Stimulated activated CD8-positive, alpha-beta memory T cell treated with anti-CD3 and anti-CD28 coated beads, Interleukin-7, amount 100 ng/mL, for 4 hours (primary cell): Measurements from ENCODE around the gene KLHL2.
"Not testable (repeated sequence)": the region's sequence is repeated elsewhere in the genome, so short reads cannot be mapped to it uniquely, and the experiment has no call there.

ENCODE experiments used
- DNase-seq, 2 donors: peaks; one replicate each; pipeline ENCODE4 v3.0.0-alpha.2; 2020; ENCODE audit warnings: low read depth in 2 of 2

KLHL2 gene

DNA sequence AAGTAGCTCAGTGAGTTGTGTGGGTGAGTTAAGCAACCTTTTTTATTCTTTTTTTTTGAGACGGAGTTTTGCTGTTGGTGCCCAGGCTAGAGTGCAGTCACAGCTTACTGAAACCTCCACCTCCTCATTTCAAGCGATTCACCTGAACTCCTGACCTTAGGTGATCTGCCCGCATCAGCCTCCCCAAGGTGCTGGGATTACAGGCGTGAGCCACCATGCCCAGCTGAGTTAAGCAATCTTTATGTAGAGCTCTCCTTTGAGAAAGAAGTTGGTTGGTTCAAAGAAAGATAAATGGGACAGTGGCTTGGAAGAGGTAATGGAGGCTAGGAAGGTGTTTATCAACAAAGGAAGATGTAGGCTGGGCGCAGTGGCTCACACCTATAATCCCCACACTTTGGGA lies 123.3 kb downstream of the KLHL2 start:
- DNase-seq, result no peak

DNA sequence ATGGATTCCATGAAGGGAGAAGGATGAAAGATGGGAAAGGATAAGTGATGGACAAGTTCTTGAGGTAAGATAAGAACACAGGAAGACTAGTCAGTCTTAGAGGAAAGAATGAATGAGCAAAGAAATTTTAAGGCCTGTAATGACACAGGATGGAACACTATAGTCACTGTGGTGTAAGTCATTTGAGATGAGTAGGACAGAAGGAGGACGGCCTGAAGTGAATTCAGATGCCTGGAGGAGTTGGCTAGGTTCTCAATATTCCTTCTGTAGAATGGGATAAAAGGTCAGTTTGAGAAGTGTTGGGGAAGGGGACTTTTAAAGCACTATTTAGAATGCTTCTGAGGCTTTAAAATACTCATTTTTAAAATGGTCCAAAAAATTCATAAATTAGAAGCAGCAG lies 124.0 kb downstream of the KLHL2 start:
- DNase-seq, result no peak

DNA sequence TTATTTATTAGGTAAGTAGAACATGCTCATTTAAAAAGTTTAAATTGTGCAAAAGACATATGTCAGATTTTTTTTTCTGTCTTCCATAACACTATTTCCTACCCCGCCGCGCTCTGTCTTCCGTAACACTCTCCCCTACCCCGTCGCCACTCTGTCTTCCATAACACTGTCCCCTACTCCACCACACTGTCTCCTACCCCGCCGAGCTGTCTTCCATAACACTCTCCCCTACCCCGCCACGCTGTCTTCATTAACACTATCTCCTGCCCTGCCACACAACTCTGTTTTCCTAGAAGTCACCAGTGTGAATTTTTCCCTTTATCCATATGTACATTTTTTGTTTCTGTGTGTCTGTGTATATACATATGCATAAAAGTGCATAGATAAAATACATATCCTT lies 124.5 kb downstream of the KLHL2 start:
- DNase-seq, result no peak

DNA sequence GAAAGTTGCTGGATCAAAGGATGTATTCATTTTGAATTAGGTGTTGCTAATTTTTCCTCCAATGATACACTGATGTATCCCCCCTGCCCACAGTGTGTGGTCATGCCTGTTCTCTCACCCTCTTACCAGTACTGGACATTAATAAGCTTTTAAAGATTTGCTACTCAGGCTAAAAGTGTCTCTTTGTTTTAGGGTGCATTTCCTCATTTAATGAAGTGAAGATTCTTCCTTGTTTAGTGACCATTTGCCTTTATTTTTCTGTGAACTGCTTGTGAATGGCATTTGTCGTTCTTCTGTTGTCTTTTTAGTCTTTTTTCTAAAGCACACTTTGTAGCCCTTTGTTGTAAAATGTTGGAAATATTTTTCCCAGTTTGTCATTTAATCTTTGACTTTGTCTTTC lies 125.1 kb downstream of the KLHL2 start:
- DNase-seq, result no peak

DNA sequence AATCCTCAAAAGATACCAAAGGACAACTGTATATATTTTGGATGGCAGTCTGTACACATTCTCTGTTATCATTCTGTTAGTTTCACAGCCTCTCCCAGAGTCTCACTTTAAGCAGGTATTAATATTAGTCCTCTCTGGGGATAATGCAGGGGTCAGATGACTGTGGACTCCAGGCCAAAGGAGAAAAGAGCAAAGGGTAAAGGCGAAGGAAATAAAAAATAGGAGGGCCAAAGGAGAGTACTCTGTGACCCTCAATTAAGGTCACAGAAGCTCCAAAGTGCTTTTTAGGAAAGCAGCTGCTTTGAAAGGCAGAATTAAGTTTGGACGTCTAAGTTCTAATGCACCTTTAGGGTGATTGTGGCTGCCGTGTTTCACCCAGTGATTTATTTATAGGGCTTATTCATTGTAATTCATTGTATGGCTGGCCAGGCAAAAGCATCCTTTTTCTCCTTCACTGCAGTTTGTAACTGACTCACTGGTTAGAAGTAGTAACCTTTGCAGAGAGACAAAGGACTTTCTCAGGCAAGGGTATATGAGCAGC lies 127.9 kb downstream of the KLHL2 start:
- DNase-seq, result no peak

DNA sequence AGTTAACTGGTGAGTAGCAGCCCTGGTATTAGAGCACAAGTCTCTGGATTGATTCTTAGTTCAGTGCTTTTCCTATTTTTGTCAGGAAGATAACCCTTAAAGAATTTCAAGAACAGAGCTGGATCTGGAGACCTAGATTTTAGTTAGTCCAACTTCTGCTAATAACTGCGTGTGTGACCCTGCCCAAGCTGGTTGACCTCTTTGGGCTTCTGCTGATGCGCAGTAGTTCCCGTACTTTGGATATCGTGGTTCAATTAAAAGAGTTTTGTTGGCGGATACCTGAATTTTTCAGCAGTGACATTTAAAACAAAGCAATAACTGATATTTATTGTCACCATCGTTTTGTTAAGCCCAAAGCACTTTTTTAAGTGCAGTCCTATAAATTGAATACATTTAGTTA lies 129.4 kb downstream of the KLHL2 start:
- DNase-seq, result no peak

DNA sequence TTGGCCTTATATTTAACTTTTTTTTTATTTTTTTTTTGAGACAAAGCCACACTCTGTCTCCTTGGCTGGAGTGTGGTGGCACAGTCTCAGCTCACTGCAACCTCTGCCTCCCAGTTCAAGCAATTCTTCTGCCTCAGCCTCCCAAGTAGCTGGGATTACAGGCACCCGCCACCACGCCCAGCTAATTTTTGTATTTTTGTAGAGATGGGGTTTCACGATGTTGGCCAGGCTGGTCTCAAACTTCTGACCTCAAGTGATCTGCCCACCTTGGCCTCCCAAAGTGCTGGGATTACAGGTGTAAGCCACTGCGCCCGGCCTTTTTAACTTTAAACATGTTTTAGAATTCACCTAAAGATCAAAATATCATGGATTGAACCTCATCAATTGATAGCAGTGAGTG lies 135.0 kb downstream of the KLHL2 start:
- DNase-seq, result not testable (repeated sequence)

DNA sequence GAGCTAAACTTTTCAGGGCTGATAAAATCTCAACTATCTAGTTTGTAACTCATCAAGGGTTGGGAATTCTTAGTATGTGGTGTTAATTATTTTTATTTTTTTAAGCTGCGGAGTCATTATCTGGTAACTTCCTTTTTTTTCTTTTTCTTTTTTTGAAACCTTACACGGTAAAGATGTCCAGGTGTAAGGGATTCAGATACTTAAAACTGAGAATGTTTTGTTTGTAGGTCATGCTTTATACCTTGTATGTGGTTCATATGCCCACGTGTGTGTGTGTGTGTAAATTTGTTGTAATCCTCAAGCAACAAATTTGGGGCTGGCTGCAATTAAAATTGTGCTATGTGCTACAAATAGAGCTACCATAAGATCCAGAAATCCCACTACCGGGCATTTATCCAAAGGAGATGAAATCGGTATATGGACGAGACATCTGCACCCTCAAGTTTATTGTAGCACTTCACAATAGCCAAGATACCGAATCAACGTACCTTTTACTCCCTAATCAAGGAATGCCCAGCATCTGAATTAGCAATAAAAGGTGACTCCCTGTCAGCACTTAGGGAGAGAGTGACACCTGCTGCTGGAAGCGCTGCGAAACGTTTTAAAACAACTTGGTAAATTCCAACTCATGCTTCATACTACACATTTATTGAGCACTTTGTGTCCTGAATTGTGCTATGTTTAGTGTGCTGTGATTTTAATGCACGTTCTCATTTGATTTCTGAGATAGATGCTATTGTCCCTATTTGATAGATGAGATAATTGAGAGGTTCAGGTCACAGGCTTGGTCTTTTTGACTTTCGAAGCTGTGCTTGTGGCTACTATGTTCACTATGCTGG lies 136.2 kb downstream of the KLHL2 start:
- DNase-seq, result no peak

DNA sequence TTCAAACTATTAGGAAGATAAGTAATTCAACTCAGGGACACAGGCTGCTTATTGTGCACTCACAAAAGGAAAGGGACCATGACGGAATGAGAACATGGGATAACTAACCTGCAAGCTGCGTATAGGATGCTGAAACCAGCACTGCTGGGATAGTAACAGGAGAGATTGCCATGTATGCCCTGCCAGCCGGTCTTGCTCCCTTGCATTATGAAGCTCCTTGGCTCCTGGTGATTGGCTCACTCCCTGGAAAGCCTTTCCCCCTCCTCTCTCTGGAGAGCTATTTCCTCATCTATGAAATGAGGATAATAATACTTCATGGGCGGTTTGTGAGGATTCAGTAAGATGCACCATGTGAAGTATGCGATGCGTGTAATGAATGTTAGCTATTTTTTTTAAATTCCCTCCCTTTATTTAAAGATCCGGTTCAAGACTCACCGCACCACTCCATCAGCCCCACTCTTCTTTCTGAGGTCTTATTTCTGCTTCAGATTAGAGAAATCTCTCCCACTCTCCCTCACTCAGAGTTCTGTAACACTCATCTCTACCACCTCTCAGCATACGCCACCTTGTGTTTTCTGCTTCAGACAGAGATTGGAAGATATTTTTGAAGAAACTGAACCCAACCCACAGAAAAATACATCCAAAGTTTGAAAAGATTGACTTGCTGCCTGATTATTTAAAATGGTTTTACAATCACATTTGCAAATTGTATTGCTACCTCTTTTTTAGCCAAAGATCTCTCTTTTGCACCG lies 138.5 kb downstream of the KLHL2 start:
- DNase-seq, result no peak

DNA sequence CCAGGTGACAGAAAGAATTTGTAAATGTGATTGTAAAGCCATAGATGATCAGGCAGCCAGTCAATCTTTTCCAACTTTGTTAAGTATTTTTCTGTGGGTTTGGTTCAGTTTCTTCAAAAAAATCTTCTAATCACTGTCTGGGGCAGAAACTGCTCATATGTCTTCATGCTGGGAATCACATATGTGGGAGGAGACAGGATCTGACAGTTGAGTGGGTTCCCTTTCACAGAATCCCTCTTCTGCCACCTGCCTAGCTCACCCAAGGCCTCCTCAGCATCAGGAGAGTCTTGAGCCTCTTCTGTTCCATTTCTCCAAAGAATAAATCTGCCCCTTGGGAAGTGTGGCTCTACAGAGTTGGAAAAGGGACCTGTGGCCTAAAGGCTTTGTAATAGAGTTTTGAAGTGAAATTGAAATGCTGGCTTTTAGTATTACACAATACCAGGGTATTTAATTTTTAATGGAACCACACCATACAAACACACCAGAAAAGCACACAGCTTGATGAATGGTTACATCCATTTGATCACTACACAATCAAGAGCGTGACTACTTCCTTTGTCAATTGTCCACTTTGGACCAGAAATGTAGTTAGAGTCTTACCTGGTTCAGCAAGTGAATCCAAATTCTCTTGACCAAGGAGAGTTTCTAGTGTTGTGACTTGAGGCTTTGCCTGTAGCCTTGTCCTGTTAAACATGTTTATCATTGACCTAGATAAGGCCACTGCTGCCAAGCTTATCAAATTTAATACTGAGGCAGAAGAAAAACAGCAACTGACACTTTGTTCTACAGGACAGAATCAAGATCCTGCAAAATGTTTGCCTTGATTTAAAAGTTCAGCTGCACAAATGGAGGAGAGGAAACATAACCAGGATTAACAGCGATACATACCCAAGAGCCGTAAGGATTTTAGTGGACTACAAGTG lies 140.5 kb downstream of the KLHL2 start:
- no peak for DNase-seq

DNA sequence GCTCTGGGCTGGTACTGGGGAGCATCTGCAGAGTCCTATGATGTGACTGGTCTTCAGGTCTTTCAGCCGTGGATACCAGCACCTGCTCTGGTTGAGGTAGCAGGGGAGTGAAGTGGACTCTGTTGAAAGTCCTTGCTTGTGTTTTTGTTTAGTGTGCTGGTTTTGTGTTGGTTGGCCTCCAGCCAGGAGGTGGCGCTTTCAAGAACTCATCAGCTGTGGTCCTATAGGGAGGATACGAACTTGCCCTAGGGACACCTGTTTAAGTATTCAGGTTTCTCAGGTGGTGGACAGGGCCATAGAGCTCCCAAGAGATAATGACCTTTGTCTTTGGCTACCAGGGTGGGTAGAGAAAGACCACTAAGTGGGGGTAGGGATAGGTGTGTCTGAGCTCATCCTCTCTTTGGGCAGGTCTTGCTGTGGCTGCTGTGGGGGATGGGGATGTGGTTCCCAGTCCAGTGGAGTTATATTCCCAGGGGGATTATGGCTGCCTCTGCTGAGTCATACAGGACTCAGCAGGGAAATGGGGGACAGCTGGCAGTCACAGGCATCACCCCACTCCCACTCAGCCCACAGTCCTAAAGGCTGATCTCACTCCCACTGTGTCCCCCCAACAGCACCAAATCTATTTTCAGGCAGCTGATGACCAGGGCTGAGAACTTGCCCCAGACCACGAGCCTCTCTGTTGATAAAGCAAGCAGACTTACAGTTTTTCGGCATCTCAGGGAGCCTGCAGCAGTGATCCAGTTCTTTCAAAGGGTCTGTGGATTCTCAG lies 144.2 kb downstream of the KLHL2 start:
- no peak for DNase-seq

DNA sequence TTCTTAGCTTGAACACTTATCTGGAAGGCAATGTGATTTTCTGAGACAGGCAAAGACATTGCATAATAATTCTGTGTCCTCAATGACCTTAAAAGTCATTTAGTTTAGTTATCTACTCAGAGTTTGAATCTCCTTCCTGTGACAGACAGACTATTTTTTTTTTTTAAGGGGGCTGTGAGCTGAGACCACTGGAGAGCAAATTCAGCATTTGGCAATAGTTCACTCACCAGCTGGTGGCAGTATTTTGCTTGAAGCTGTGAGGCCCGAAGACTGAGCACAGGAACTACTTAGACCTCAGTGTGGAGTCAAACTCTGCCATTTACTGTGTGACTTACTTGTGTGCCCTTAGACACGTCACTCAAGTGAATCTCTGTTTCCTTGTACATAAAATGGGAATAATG lies 148.5 kb downstream of the KLHL2 start:
- no peak for DNase-seq

DNA sequence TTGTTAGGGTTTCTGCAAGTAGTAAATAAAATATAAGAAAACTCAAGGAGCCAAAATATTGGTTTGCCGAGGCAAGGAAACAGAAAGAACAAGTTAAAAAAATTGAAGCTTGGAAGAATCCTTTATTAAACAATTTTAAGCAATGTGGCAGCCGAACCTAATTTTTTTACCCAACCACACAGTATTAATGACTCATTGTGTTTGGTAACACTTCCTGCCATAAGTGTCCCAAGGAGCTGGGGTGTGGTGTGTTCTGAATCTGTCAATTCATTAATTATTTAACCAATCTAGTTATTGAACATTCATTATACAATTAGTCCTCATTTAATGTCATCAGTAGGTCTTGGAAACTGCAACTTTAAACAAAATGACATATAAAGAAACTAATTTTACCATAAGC lies 152.1 kb downstream of the KLHL2 start:
- no peak for DNase-seq

DNA sequence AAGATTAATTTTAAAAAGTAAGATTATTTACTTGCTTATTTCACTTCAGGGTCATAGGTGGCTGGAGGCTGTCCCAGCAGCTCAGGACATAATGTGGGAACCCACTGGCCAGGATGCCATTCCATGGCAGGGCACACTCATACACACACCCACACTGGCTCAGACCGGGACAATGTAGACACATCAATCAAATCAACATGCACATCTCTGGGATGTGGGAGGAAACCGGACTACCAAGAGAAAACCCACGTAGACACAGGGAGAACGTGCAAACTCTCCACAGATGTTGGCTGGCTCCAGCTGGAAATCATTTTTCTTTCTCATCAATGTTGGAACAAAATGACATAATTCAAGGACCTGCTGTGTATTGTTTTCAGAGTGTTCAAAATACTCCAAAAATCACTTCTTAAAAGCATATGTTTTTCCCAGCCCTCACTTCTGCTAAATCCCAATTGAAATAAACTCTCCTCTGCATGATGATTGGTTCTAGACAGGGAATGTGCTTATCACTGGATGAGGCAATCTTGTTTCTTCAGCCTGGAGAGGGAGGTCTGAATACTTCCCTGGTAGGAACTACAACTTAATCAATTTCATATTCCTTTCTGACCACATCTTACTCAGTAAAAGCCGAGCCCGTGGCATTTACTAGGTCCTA lies 152.8 kb downstream of the KLHL2 start:
- no peak for DNase-seq

DNA sequence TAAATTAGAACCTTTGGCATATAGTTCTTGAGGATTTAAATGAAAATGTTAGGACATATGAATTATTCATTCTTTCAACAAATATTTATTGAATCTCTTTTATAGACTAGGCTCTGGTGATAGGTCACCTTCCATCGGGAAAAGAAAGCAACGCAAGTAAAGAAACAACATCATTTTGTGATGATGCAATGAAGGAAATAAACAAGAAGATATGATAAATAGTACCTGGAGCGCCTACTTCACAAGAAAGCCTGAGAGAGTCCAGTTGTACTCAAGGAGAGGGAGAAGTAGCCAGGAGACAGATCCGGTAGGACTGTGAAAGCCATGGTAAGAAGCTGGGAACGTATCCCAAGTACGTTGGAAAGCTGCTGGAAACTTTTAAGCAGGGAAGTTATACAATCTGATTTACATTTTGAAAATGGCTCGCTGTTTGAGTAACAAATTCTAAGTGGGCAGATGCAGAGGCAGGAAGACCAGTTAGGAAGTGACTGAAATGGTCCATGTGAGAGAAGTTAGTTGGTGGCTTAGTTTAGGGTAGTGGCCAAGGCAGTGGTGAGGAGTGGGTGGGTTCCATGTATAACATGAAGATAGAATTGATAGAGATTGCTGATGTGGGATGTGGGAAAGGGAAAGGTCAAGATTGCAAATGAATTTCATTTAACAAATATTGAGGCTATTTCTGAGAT lies 153.8 kb downstream of the KLHL2 start:
- DNase-seq, result no peak

DNA sequence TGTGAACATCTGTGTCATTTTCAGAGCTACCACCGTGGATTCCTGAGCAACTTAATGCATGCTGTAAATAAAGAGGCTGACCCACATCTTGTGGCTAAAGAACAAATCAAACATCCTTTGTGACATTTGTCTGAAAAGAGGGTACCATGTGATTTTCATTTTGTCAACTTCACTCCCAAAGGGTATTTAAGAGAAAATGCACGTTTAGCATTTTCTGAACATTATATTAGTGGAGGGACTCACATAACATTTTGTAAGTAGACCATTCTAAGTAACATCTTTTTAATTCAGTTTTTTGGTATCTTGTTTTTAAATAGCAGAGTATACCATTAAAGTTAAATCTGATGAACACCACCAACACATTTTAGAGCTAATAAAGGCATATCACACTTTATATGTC lies 154.4 kb downstream of the KLHL2 start:
- DNase-seq, result no peak

DNA sequence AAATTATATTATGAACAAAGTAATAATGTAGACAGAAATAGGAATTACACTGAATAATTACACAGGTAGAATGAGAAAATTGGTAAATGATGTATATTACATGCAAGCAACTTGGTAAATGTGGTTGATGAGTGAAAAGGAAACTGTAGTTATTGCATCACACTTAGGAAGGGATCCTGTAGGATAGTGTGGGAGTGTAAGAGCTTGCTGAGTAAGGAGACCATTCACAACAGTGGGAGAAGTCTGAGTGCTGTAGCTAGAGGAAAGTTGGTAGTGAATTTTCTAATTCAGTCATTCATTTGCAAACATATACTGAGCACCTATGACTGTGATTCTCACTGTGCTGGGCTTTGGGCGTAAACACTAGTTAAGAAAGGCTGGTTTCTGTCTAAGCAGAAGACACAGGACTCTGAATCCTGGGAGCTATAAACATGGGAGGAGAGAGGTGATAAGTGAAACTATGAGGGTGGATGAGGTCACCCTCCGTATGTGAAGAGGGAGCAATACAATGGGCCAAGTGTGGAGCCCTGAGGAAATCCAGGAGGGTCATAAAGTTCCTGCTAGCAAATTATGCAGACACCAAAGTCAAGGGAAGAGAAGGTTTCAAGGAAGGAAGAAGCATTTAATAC lies 157.2 kb downstream of the KLHL2 start:
- DNase-seq, result no peak

DNA sequence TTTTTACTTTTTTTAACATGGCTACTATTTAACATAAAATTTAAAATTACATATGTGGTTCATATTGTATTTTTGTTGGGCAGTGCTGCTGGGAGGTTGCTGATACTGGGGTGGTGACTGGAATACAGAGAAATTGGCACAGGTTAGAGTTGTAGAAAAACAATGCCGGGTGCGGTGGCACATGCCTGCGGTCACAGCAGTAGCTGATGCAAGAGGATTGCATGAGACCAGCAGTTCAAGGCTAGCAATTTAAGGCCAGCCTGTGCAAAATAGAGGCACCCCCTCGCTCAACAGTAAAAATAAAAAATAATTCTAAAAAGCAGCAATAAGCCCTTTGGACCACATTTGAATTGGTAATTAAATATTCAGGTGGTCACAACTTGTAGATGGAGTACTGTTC lies 159.7 kb downstream of the KLHL2 start:
- no peak for DNase-seq

DNA sequence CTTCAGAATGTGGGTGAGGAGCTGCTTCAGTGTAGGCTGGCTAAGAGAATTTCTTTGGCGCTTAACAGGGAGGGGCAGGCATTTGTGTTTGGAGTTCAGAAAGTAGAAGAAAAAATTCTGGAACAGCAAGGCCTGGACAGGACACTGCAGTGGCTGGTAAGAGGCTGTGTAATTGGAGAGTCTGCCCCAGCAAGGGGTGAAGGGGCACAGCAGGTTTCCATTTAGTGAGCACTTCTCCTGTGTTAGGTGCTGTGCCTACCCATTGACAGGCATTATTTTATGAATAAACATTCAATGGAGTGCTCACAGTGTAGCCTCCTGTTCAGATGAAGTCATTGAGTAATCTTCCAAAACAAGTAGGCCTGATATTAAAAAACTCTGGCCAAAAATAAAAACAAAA lies 160.8 kb downstream of the KLHL2 start:
- no peak for DNase-seq

DNA sequence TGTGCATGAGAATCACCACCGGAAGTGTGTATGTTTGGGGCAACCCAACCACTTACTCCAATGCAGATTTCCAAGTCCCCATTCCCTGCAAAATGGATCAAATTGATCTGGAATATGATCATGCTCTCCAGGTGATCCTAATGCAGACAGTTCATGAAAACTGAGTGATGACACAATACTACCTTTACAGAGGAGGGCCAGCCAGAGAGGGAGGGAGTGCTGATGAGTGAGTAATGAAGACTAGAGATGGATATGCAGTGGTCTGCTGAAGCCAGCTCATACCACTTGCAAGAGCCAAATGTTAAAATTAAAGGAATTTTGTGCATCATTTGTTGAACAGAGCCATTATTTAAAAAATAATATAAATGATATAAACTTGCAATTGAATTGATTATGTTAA lies 161.2 kb downstream of the KLHL2 start:
- DNase-seq, result no peak
